Neural progenitor cell (in vitro differentiated cells): ENCODE measurements around the gene NOP53. TPM values are rescaled to one million over a fixed set of nuclear protein-coding genes. Genes with fewer than 3 reads are reported as not detected.

Source experiments
- DNase-seq: peaks from one replicate; pipeline ENCODE4 v3.0.0-alpha.2; 2016; ENCODE audit warnings: low spot score
- H2AFZ ChIP-seq: fragments of 200-600 bp; sonication (generic); replicated peaks from 2 replicates; pipeline ENCODE4 v1.6.1; 2016; ENCODE audit warnings: antibody characterized with exemption
- H3F3A ChIP-seq: fragments of 200-600 bp; sonication (generic); 2 replicates; pipeline ENCODE4 v1.6.1; 2016; ENCODE audit warnings: antibody characterized with exemption, low read depth
- H3K27ac ChIP-seq: fragments of 200-600 bp; sonication (generic); 2 replicates; pipeline ENCODE4 v1.5.1; 2016; ENCODE audit warnings: mild to moderate bottlenecking
- H3K27me3 ChIP-seq: fragments of 200-600 bp; sonication (generic); 2 replicates; pipeline ENCODE4 v1.6.1; 2016; ENCODE audit warnings: mild to moderate bottlenecking, moderate library complexity
- H3K36me3 ChIP-seq: fragments of 200-600 bp; sonication (generic); 2 replicates; pipeline ENCODE4 v1.5.1; 2016
- H3K4me1 ChIP-seq: fragments of 200-600 bp; sonication (generic); 2 replicates; pipeline ENCODE4 v1.6.1; 2016; ENCODE audit warnings: mixed run types
- H3K4me2 ChIP-seq: fragments of 200-600 bp; sonication (generic); 2 replicates; pipeline ENCODE4 v1.6.1; 2016
- H3K4me3 ChIP-seq: fragments of 200-600 bp; sonication (generic); 2 replicates; pipeline ENCODE4 v1.5.1; 2016
- H3K79me2 ChIP-seq: fragments of 200-600 bp; sonication (generic); 2 replicates; pipeline ENCODE4 v1.6.1; 2016; ENCODE audit warnings: low read depth
- H3K9ac ChIP-seq: fragments of 200-600 bp; sonication (generic); 2 replicates; pipeline ENCODE4 v1.6.1; 2016
- H3K9me3 ChIP-seq: fragments of 200-600 bp; sonication (generic); 2 replicates; pipeline ENCODE4 v1.5.1; 2016; ENCODE audit warnings: low read depth
- H4K20me1 ChIP-seq: fragments of 200-600 bp; sonication (generic); 2 replicates; pipeline ENCODE4 v1.6.1; 2016; ENCODE audit warnings: low read depth
- H3K27ac Mint-ChIP-seq: 3 replicates; pipeline ENCODE4 v1.8.0; 2021; ENCODE audit warnings: mixed read lengths
- H3K27me3 Mint-ChIP-seq: 2 replicates; pipeline ENCODE4 v1.8.0; 2022; ENCODE audit warnings: low read depth, mild to moderate bottlenecking, inconsistent platforms, moderate library complexity, mixed read lengths; ENCODE audit not compliant: insufficient read depth
- H3K36me3 Mint-ChIP-seq: 3 replicates; pipeline ENCODE4 v1.8.0; 2021; ENCODE audit warnings: mixed read lengths
- H3K4me1 Mint-ChIP-seq: 3 replicates; pipeline ENCODE4 v1.8.0; 2021; ENCODE audit warnings: mixed read lengths
- H3K4me3 Mint-ChIP-seq: 3 replicates; pipeline ENCODE4 v1.8.0; 2021; ENCODE audit warnings: mild to moderate bottlenecking, moderate library complexity, mixed read lengths
- H3K9me3 Mint-ChIP-seq: 3 replicates; pipeline ENCODE4 v1.8.0; 2020; ENCODE audit warnings: mixed read lengths
- CTCF ChIP-seq: fragments of 200-600 bp; sonication (generic); IDR thresholded peaks from 2 replicates; pipeline ENCODE4 v1.5.1; 2017; ENCODE audit warnings: antibody characterized with exemption, mild to moderate bottlenecking
- EZH2 ChIP-seq: fragments of 200-600 bp; sonication (generic); IDR thresholded peaks from 2 replicates; pipeline ENCODE4 v1.6.1; 2017; ENCODE audit warnings: antibody characterized with exemption, mild to moderate bottlenecking, moderate library complexity
- EZH2phosphoT487 ChIP-seq: fragments of 200-600 bp; sonication (generic); IDR thresholded peaks from 2 replicates; pipeline ENCODE4 v1.6.1; 2017; ENCODE audit warnings: antibody characterized with exemption
- total RNA-seq: library from RNA; depleted of rRNA; stranded (reverse); fragments of >200 nt; gene quantifications from 2 replicates; pipeline ENCODE4 v1.2.3, GENCODE V29; 2015; ENCODE audit warnings: low replicate concordance

The NOP53 gene
- total RNA-seq, 1 donor from 2014 or later = 101 TPM

- Histone ChIP-seq H4K20me1 (no peaks in the 10 kb centered on the region), H3K9ac (no peak overlapping the region), H3K27ac (no peak overlapping the region), H3K9me3 (no peaks in the 10 kb centered on the region), H3K4me3 (no peak overlapping the region), H3F3A (no peaks in the 10 kb centered on the region), H3K4me1 (peaks cover 6% of the 10 kb centered on the region), H3K36me3 (no peaks in the 10 kb centered on the region), H3K79me2 (no peaks in the 10 kb centered on the region), H3K4me2 (no peak overlapping the region), H3K27me3 (no peaks in the 10 kb centered on the region), H2AFZ (no peak overlapping the region)
- Mint-ChIP-seq H3K4me1 (peaks cover 12% of the 10 kb centered on the region), H3K36me3 (no peaks in the 10 kb centered on the region), H3K27me3 (peaks cover 3% of the 10 kb centered on the region), H3K27ac (peak overlapping the region; percentile 5), H3K9me3 (peaks cover 3% of the 10 kb centered on the region), H3K4me3 (no peak overlapping the region)
- DNase-seq = no peak
- TF ChIP-seq EZH2phosphoT487 = no peak
- no peak for TF ChIP-seq EZH2
- TF ChIP-seq CTCF = no peak
These were observed 24.5 kb upstream of the NOP53 start for GRCh38 chr19:47720669-47721422.

- Mint-ChIP-seq H3K36me3 (no peaks in the 10 kb centered on the region), H3K27me3 (peaks cover 9% of the 10 kb centered on the region), H3K27ac (no peak overlapping the region), H3K4me3 (no peak overlapping the region), H3K9me3 (no peaks in the 10 kb centered on the region), H3K4me1 (peaks cover 10% of the 10 kb centered on the region)
- H3K79me2 ChIP-seq = no peaks in the 10 kb centered on the region
- no peaks in the 10 kb centered on the region for H3F3A ChIP-seq
- no peaks in the 10 kb centered on the region for H3K9me3 ChIP-seq
- TF ChIP-seq EZH2 = no peak
- TF ChIP-seq EZH2phosphoT487 = no peak
- no peak for TF ChIP-seq CTCF
- H3K4me1 ChIP-seq = peaks cover 6% of the 10 kb centered on the region
- H3K4me3 ChIP-seq = no peak overlapping the region
- H3K27me3 ChIP-seq = no peaks in the 10 kb centered on the region
- no peak overlapping the region for H2AFZ ChIP-seq
- no peaks in the 10 kb centered on the region for H4K20me1 ChIP-seq
- no peak for DNase-seq
- H3K27ac ChIP-seq = no peak overlapping the region
- no peak overlapping the region for H3K4me2 ChIP-seq
- no peak overlapping the region for H3K9ac ChIP-seq
- H3K36me3 ChIP-seq = no peaks in the 10 kb centered on the region
These were observed 21.8 kb upstream of the NOP53 start for GRCh38 chr19:47723581-47723940.

- no peaks in the 10 kb centered on the region for H3K9me3 ChIP-seq
- peaks cover 15% of the 10 kb centered on the region for H3K27me3 Mint-ChIP-seq
- no peaks in the 10 kb centered on the region for H3K36me3 Mint-ChIP-seq
- H4K20me1 ChIP-seq = no peaks in the 10 kb centered on the region
- H3K27me3 ChIP-seq = no peaks in the 10 kb centered on the region
- no peak overlapping the region for H3K4me3 ChIP-seq
- peak overlapping the region; percentile 54 for H3K27ac Mint-ChIP-seq
- H3K4me2 ChIP-seq = no peak overlapping the region
- H3K36me3 ChIP-seq = no peaks in the 10 kb centered on the region
- no peak overlapping the region for H2AFZ ChIP-seq
- H3K9me3 Mint-ChIP-seq = no peaks in the 10 kb centered on the region
- TF ChIP-seq CTCF = no peak
- no peak for TF ChIP-seq EZH2phosphoT487
- TF ChIP-seq EZH2 = no peak
- peaks cover 10% of the 10 kb centered on the region for H3K4me1 Mint-ChIP-seq
- no peak for DNase-seq
- peaks cover 7% of the 10 kb centered on the region for H3F3A ChIP-seq
- no peak overlapping the region for H3K9ac ChIP-seq
- no peak overlapping the region for H3K27ac ChIP-seq
- H3K4me1 ChIP-seq = no peaks in the 10 kb centered on the region
- H3K79me2 ChIP-seq = no peaks in the 10 kb centered on the region
- H3K4me3 Mint-ChIP-seq = no peak overlapping the region
These were observed 19.5 kb upstream of the NOP53 start for GRCh38 chr19:47725759-47726401.
